T-helper 1 cell treated with Interleukin-12 subunit alpha and Interleukin-12 subunit beta and Interleukin-4 antibody, amounts not matched to agents 30 μg/mL and 1 μg/mL, for 36 hours (primary cell): ENCODE data around the gene CEP164.
A peak's percentile ranks its signal among the peaks of the same experiment; 100 is the strongest.

Source experiments
- H3K27ac Mint-ChIP-seq: one replicate; pipeline ENCODE4 v1.8.0; 2021; ENCODE audit warnings: mild to moderate bottlenecking, mixed read lengths
- H3K27me3 Mint-ChIP-seq: one replicate; pipeline ENCODE4 v1.8.0; 2021; ENCODE audit warnings: low read depth, mixed read lengths
- H3K36me3 Mint-ChIP-seq: one replicate; pipeline ENCODE4 v1.8.0; 2021; ENCODE audit warnings: low read depth, mixed read lengths
- H3K4me1 Mint-ChIP-seq: one replicate; pipeline ENCODE4 v1.8.0; 2021; ENCODE audit warnings: low read depth, mixed read lengths
- H3K4me3 Mint-ChIP-seq: one replicate; pipeline ENCODE4 v1.8.0; 2021; ENCODE audit warnings: mild to moderate bottlenecking, moderate library complexity, mixed read lengths
- H3K9me3 Mint-ChIP-seq: one replicate; pipeline ENCODE4 v1.8.0; 2021; ENCODE audit warnings: mixed read lengths

Gene CEP164

GRCh38 chr11:117327567-117328374 is at the start of gene CEP164:
Gene CEP164 (plus strand): TSS chr11:117327854. CDS start chr11:117338587, 10,733 bp downstream.
- peak within 1 kb of the TSS; percentile 74 for H3K27ac Mint-ChIP-seq
- H3K27me3 Mint-ChIP-seq = peaks cover 5% of the 10 kb centered on the region
- H3K4me3 Mint-ChIP-seq = peak within 1 kb of the TSS; percentile 69
- no peaks in the 10 kb centered on the region for H3K9me3 Mint-ChIP-seq
- H3K4me1 Mint-ChIP-seq = peaks cover 5% of the 10 kb centered on the region
- H3K36me3 Mint-ChIP-seq = no peaks in the 10 kb centered on the region

GRCh38 chr11:117278347-117278746 is 49.3 kb upstream of the CEP164 start:
- Mint-ChIP-seq H3K27ac (no peak overlapping the region), H3K36me3 (peaks cover 21% of the 10 kb centered on the region), H3K4me1 (peaks cover 8% of the 10 kb centered on the region), H3K27me3 (no peaks in the 10 kb centered on the region), H3K4me3 (no peak overlapping the region), H3K9me3 (no peaks in the 10 kb centered on the region)

GRCh38 chr11:117279711-117280376 is 47.8 kb upstream of the CEP164 start:
- Mint-ChIP-seq H3K27ac (peak overlapping the region; percentile 74), H3K4me3 (peak overlapping the region; percentile 43), H3K9me3 (no peaks in the 10 kb centered on the region), H3K36me3 (peaks cover 18% of the 10 kb centered on the region), H3K4me1 (peaks cover 8% of the 10 kb centered on the region), H3K27me3 (no peaks in the 10 kb centered on the region)

GRCh38 chr11:117281159-117281558 is 46.5 kb upstream of the CEP164 start:
- Mint-ChIP-seq H3K4me1 (peaks cover 8% of the 10 kb centered on the region), H3K27ac (no peak overlapping the region)

GRCh38 chr11:117281869-117282268 is 45.8 kb upstream of the CEP164 start:
- H3K4me1 Mint-ChIP-seq = peaks cover 8% of the 10 kb centered on the region
- H3K36me3 Mint-ChIP-seq = peaks cover 16% of the 10 kb centered on the region
- no peaks in the 10 kb centered on the region for H3K27me3 Mint-ChIP-seq
- H3K9me3 Mint-ChIP-seq = no peaks in the 10 kb centered on the region
- no peak overlapping the region for H3K27ac Mint-ChIP-seq
- H3K4me3 Mint-ChIP-seq = no peak overlapping the region

More at GRCh38 chr11:117281159-117281558, 46.5 kb upstream of the CEP164 start:
- Mint-ChIP-seq H3K9me3 (no peaks in the 10 kb centered on the region), H3K4me3 (no peak overlapping the region), H3K27me3 (no peaks in the 10 kb centered on the region), H3K36me3 (peaks cover 15% of the 10 kb centered on the region)

- Mint-ChIP-seq H3K36me3 (peaks cover 16% of the 10 kb centered on the region), H3K9me3 (no peaks in the 10 kb centered on the region), H3K4me1 (peaks cover 8% of the 10 kb centered on the region), H3K27ac (no peak overlapping the region), H3K27me3 (no peaks in the 10 kb centered on the region), H3K4me3 (no peak overlapping the region)
These were observed 44.7 kb upstream of the CEP164 start for GRCh38 chr11:117282956-117283355.

GRCh38 chr11:117284053-117284452 is 43.6 kb upstream of the CEP164 start:
- no peak overlapping the region for H3K4me3 Mint-ChIP-seq
- H3K27ac Mint-ChIP-seq = no peak overlapping the region
- peaks cover 8% of the 10 kb centered on the region for H3K4me1 Mint-ChIP-seq
- H3K36me3 Mint-ChIP-seq = peaks cover 16% of the 10 kb centered on the region
- no peaks in the 10 kb centered on the region for H3K27me3 Mint-ChIP-seq
- H3K9me3 Mint-ChIP-seq = no peaks in the 10 kb centered on the region

GRCh38 chr11:117286588-117286987 is 41.1 kb upstream of the CEP164 start:
- Mint-ChIP-seq H3K4me3 (no peak overlapping the region), H3K36me3 (peaks cover 16% of the 10 kb centered on the region), H3K27me3 (no peaks in the 10 kb centered on the region), H3K9me3 (no peaks in the 10 kb centered on the region), H3K27ac (no peak overlapping the region), H3K4me1 (no peaks in the 10 kb centered on the region)

- no peaks in the 10 kb centered on the region for H3K4me1 Mint-ChIP-seq
- H3K4me3 Mint-ChIP-seq = no peak overlapping the region
- H3K27me3 Mint-ChIP-seq = no peaks in the 10 kb centered on the region
- no peak overlapping the region for H3K27ac Mint-ChIP-seq
- H3K9me3 Mint-ChIP-seq = no peaks in the 10 kb centered on the region
- H3K36me3 Mint-ChIP-seq = peaks cover 6% of the 10 kb centered on the region
These were observed 40.0 kb upstream of the CEP164 start for GRCh38 chr11:117287668-117288067.

- Mint-ChIP-seq H3K4me1 (no peaks in the 10 kb centered on the region), H3K4me3 (no peak overlapping the region), H3K27me3 (no peaks in the 10 kb centered on the region), H3K27ac (no peak overlapping the region), H3K36me3 (peaks cover 4% of the 10 kb centered on the region), H3K9me3 (no peaks in the 10 kb centered on the region)
These were observed 37.9 kb upstream of the CEP164 start for GRCh38 chr11:117289795-117290194.

GRCh38 chr11:117290809-117291396 is 36.8 kb upstream of the CEP164 start, which contains the start of gene BACE1-AS:
Gene BACE1-AS (plus strand): TSS chr11:117291346.
- Mint-ChIP-seq H3K9me3 (no peaks in the 10 kb centered on the region), H3K27ac (no peak within 1 kb of the TSS), H3K36me3 (peaks cover 2% of the 10 kb centered on the region)

GRCh38 chr11:117292616-117293015 is 35.0 kb upstream of the CEP164 start:
- Mint-ChIP-seq H3K9me3 (no peaks in the 10 kb centered on the region), H3K27me3 (no peaks in the 10 kb centered on the region), H3K27ac (no peak overlapping the region), H3K36me3 (no peaks in the 10 kb centered on the region), H3K4me1 (no peaks in the 10 kb centered on the region), H3K4me3 (no peak overlapping the region)

More at GRCh38 chr11:117290809-117291396, 36.8 kb upstream of the CEP164 start, which contains the start of gene BACE1-AS:
- no peak within 1 kb of the TSS for H3K4me3 Mint-ChIP-seq
- H3K27me3 Mint-ChIP-seq = no peaks in the 10 kb centered on the region
- H3K4me1 Mint-ChIP-seq = no peaks in the 10 kb centered on the region

- H3K9me3 Mint-ChIP-seq = no peaks in the 10 kb centered on the region
- H3K27ac Mint-ChIP-seq = no peak overlapping the region
- H3K36me3 Mint-ChIP-seq = no peaks in the 10 kb centered on the region
- H3K4me3 Mint-ChIP-seq = no peak overlapping the region
- no peaks in the 10 kb centered on the region for H3K27me3 Mint-ChIP-seq
- H3K4me1 Mint-ChIP-seq = no peaks in the 10 kb centered on the region
These were observed 32.1 kb upstream of the CEP164 start for GRCh38 chr11:117295438-117296137.

- Mint-ChIP-seq H3K4me3 (no peak overlapping the region), H3K4me1 (no peaks in the 10 kb centered on the region), H3K36me3 (no peaks in the 10 kb centered on the region), H3K27me3 (no peaks in the 10 kb centered on the region), H3K9me3 (no peaks in the 10 kb centered on the region), H3K27ac (no peak overlapping the region)
These were observed 30.8 kb upstream of the CEP164 start for GRCh38 chr11:117296881-117297280.
